ENCODE results near the gene P2RX5. TPM values are rescaled to one million over a fixed set of nuclear protein-coding genes. Genes with fewer than 3 reads are reported as not detected.

P2RX5 gene
- polyA plus RNA-seq, 5 donors = 0.12 to 1.8 (median 0.24) TPM; not detected in 1

DNA sequence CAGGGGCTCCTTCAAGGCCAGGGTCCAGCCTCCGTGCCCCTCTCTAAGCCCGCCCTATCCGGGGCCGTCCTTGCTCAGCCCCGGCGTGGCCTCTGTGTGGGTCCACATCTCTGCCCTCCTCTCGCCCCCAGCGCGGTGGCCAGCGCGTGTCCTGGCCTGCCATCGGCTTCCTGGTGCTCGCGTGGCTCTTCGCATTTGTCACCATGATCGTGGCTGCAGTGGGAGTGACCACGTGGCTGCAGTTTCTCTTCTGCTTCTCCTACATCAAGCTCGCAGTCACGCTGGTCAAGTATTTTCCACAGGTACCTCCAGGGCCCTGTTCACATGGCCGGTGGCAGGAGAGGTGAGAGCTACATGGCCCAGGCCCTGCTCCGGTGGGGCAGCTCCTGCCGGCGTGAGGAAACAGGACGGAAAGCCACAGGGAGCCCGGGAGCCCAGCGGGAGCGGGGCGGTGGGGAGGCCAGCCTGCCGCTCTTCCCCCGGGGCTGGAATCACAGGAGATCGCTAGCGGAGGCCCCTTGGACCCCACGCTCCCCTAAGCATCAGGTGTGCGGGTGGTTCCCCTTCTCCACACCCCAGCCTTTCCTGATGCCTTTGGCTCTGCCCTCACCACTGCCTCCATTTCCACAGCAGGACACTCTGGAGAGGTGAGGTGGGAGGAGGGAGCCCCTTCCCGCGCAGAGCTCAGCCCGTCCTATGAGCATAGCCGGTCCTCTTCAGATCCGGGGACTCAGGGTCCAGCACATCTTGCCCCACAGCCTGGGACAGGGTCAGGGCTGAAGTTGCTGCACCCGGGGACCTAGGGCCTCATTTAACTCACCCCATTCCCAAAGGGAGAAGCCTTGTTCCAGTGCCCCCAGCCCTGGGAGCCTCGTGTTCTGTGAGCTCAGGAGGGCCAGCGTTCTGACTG lies 37.8 kb downstream of the P2RX5 start:
- DNase-seq = no peak

DNA sequence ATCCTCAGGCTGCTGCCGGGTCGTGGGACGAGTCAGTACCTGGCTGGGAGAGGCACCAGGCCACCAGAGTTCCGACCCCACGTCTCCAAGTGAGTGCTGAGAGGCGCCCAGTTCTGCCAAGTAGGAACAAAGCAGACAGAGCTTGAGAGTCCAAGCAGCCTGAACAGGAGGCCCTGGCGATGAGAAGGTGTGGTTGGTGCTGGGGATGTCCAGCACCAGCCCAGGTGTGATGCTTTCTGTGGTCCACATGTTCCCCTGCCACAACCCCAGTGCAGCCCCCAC lies 38.4 kb downstream of the P2RX5 start:
- DNase-seq = no peak

DNA sequence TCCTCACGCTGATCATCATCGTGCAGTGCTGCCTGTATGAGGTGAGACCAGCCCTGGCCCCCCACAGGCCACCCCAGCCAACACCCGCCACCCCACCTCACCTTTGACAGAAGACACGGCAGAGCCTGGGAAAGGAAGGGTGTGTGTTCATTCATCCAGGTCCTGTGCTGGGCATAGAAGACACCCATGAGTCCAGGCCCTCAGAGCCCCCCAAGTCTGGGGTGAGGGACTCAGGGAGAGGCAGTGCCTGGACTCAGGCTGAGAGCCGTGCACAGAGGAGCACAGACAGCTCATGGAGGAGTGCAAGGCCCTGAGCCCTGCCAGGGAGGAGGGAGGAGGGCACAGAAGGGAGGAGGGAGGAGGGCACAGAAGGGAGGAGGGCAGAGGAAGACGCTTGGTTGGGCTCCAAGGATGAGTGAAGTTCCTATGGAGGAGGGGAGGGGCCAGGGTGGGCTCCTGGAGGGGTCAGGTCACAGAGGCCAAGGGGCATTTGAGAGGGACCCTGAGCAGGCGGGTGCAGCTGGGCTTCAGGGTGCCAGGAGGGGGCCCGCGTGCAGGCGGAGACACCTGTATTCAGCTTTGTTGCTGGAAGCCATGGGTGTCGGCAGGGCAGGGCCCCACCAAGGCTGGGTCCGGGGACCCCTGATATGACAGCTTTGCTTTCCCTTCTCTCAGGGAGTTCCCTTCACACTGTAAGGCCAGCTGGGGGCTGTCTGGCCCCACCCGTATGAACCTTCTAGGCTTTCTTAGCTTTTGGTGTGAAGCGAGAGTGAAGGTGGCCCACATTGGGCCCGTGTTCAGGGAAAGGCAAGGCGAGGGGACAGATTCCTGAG lies 39.0 kb downstream of the P2RX5 start:
- no peak for DNase-seq

DNA sequence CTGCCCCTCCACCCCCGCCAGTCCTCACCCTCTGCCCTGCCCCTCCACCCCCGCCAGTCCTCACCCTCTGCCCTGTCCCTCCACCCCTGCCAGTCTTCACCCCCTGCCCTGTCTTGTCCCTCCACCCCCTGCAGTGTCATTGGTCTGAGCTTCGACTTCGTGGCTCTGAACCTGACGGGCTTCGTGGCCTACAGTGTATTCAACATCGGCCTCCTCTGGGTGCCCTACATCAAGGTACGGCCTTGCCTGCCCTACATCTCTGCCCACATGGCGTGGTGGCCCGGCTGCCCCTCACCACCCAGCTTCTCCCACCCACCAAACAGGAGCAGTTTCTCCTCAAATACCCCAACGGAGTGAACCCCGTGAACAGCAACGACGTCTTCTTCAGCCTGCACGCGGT lies 39.6 kb downstream of the P2RX5 start:
- DNase-seq = no peak

DNA sequence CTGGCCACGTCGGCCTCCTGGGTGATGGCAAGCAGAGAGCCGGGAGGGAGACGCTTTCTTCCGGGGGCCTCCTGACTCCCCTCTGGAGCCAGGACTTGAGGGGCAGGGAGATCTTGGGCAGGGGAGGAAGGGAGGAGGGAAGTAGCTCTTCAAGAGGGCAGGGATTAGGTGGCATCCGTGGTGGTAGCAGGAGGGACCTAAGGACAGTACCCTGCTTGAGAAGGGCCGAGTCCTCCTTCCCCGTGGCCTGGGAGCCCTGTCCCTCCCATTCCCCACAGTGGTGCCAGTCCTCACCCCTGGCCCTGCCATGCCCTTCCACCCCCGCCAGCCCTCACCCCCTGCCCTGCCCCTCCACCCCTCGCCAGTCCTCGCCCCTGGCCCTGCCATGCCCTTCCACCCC lies 40.2 kb downstream of the P2RX5 start:
- DNase-seq = no peak

DNA sequence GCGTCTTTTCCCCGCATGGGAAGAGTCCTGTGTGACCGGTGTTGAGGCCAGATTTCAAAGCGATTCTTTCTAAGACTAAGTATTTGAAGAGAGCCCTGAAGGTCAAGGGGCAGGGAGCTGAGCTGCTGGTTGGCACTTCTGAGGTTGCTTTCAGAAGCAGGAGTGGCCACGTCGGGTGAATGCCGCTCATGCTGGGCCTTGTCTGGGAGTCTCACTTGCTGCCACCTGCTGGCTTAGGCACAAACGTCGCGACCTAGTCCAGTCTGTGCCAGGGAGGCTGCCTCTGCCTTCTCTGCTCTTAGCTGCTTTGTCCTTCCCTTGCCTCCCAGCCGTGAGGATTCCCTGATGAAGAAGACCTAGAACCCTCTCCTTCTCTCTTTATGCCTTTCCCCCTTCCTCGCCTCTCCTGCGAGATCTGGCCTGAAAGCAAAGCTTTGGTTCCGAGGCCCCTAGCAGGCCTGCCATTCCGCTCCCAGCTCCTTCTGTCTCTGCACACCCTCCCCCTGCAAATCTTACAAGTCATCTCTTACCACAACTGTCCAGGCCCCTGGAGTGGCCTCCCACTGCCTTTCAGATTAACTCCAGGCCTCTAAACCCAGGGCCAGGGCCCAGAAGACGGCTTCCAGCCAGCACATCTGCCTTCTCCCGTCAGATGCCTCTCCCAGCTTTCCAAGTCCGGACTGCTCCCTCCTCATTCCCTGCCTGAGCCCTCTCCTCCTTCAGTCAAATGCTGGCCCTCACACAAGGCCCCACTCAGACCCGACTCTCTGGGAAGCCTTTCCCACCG lies 48.0 kb downstream of the P2RX5 start:
- DNase-seq = peak in 1 of 2 donors; percentile 52

DNA sequence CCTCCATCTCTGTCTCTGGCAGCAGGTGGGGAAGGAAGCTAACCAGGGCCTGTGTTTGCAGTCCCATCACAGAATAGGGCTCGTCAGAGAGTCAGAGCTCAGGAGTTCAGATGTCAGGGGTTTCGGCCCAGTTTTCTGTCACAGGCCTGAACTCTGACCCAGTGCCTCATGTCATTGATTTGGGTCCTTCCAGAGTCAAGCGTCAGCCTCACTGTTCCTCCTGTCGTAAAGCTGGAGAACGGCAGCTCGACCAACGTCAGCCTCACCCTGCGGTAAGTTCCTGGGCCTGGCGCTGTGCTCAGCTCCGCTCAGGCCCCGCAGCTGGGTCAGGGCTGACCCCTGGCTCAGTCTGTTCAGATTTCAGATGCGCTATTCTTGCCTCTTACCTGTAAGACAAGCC lies 48.7 kb downstream of the P2RX5 start:
- DNase-seq = no peak

DNA sequence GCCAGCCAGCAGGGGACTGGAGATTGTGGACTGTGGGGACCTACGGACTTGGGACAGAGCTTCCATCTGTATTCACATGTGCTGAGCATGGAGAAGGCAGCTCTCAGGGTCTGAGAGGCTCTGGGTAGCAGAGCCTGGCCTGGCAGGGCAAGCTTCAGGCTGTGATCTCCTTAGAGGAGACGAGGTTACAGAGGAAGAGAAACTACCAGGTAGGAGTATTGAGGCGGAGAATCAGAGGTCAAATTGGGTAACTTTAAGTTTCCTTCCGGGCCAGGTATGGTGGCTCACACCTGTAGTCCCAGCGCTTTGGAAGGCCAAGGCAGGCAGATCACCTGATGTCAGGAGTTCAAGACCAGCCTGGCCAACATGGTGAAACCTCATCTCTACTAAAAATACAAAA lies 50.6 kb downstream of the P2RX5 start:
- DNase-seq = no peak

DNA sequence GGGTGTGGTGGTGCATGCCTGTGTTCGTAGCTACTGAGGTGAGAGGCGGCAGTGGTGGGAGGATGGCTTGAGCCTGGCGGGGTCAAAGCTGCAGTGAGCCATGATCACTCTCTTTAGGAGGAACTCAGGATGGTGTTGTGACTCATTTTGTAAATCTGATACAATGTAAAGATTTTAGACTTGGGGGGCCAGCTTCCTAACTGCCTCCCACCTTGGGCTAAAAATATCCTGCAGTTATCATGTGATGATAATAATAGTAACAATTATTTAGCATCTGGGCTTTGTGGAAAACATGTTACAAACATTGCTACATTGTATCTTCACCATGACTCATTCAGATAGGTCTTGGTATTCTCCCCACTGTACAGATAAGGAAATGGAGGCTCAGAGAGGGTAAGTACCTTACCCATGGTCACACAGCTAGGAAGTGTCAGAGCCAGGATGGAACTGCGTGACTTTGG lies 52.0 kb downstream of the P2RX5 start:
- no peak for DNase-seq

DNA sequence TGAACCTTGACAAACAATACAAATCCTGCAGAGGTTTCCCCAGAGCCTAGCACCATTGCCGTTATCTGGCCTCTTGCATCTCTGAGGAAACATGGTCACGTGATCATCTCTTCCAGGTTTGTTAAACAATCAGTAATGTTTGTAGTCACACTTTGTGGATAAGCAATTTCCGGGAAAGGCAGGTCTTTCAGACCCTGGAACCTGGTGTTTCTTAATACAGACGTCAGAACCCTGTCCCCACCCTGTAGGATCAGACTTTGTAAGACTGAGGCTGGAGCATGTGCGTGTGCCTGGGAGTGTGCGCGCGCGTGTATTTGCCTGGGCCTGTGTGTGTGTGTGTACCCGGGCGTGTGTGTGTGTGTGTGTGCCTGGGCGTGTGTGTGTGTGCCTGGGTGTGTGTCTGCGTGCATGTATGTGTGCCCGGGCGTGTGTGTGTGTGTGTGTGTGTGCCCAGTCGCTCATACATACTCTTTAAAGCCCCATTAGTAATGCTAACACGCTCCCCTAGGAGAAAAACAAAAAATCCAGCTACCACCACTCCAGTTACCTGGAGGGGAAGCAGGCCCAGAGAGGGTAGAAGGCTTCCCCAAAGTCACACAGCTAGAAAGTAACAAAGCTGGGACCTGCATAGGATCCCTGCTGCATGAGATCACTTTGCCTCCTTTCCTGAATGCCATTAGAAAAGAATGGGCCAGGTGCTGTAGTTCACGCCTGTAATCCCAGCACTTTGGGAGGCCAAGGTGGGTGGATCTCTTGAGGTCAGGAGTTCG lies 54.1 kb downstream of the P2RX5 start:
- no peak for DNase-seq

DNA sequence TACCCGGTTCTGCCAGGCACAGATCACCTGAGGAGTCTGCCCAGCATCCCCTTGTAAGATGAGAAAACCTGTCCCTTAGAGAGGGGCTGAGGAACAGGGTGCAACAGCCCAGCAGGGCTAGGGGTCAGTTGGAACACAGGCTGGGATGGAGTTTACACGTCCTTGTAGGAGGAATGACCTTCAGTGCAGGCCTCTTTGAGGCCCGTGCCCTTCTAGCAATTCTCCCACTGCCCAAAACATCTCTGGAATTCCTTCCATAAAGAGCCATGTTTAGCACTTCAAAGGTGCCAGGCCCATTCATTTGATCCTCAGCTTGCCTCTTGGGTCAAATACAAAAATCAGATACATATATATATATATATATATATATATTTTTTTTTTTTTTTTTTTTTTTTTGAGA lies 54.9 kb downstream of the P2RX5 start:
- no peak for DNase-seq

DNA sequence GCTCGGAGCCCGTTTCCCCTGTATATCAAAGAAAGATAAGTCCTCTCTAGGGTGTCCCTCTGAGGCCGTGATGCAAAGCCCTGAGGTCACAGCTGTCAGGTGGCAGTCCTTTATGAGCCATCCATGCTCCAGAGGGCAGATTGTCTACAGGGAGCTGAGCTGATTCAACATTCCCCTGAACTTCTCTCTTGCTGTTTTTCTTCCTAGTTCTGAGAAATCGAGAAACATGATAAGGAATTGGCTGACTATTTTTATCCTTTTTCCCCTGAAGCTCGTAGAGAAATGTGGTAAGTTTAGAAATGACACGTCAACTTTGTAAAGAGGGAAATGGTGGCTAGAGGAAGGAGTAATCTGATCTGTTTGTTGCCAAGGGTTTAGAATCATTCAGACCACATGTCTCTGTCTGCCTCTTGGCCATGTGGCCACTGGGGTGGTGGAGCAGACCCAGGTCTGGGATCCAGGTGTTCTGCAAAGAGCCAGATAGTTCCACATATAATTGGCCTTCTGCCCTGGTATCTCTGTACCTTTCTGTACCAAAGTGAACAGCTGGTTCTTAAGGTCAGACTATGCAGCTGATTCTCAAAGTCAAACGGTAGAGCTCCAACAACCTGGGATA lies 55.9 kb downstream of the P2RX5 start:
- DNase-seq = no peak

DNA sequence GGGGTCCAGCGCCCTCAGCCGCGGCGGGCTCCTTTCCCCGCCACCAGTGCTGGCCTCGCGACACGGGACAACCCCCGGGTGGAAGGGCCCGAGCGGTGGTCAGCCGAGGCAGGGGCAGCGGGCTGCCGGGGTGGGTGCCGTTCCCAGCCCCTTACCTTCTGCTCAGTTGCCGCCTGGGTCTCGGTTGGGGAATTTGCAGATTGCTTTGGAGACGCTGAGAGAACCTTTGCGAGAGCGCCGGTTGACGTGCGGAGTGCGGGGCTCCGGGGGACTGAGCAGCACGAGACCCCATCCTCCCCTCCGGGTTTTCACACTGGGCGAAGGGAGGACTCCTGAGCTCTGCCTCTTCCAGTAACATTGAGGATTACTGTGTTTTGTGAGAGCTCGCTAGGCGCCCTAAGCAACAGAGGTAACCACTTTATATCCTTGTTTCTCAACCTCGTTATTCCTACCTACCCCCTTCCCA lies 59.0 kb downstream of the P2RX5 start:
- no peak for DNase-seq

DNA sequence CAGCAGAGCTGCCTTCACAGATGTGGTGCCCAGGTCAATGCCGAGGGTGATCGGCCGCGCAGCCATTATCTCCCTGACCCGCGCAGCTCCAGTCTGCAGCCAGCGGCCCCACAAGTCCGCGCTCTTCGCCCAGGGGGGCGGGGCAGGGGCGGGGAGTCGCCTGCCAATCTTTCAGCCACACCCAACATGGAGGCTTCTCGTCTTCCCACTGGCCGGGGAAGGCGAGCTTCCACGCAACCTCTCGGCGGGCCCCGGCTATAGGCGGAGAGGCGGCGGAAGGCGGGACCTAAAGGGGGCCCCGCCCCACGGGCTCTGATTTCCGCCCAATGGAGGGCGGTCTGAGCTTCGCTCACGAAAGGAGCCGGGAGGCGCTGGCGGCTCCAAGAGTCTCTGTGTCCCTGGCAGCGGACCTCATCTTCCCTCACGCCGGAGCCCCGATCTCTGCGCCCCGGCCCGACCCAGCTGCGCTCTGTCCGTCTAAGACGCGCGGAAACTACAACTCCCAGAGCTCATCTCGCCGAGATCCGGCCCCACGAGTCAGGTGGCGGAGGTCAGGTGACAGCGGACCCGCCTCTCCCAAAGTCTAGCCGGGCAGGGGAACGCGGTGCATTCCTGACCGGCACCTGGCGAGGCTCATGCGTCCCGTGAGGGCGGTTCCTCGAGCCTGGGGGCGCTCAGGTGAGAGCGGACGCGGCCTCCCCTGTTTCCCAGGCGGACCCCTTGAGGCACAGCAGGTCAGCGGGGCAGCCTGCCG lies 59.6 kb downstream of the P2RX5 start, which contains the start of the genes CTNS and SHPK:
TSS of gene CTNS (plus strand) at position 607 of the 754 bp plus-strand sequence. CDS start 3,447 bp downstream, outside the sequence.
TSS of gene SHPK (minus strand) at position 97 of the 754 bp plus-strand sequence. CDS start at position 66, 31 bp downstream.
- DNase-seq = peak; percentile 95 to 96

DNA sequence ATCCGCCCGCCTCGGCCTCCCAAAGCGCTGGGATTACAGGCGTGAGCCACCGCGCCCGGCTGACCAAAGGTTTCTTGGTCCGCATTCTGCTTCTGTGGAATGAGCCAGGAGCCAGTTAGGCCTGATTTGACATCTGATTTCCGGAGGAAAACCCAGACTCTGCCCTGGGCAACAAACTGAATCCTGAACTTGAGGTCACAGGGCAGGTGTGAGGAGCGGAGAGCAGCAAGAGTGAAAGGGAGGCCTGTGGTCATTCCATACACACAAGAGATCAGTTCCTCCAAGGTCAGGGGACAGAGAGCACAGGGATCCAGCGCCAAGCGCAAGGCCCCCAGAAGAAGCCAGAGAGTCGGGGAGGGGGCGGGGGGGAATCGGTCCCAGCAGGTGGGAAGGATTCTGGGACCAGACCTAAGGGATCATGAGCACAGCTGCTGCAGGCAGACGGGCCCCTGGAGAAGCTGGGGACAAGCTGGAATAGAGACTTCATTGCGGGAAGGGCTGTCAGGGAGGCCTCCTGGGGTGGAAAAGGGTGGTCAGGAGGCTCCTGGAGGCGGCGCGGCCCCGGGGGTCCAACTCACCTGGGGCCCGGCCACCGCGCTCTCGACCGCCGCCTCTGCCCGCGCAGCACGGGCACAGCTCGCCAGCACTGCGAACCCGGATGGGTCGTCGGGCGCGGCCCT lies 60.3 kb downstream of the P2RX5 start:
- DNase-seq = no peak

DNA sequence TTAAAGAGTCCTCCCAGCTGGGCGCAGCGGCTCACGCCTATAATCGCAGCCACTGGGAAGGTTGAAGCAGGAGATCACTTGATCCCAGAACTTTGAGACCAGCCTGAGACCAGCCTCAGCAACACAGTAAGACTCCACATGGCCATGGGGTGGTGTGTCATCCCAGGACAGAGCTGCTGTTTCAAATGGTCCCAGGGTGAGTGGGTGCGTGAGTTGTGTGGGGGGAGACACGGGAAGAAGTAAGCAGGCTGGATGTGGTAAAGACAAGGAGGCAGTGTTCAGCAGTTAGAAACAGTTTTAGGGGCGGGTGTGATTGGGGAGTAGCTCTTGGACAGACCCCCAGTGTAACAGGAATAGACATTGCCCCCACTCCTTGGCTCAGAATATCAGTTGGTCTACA lies 63.7 kb downstream of the P2RX5 start:
- no peak for DNase-seq

DNA sequence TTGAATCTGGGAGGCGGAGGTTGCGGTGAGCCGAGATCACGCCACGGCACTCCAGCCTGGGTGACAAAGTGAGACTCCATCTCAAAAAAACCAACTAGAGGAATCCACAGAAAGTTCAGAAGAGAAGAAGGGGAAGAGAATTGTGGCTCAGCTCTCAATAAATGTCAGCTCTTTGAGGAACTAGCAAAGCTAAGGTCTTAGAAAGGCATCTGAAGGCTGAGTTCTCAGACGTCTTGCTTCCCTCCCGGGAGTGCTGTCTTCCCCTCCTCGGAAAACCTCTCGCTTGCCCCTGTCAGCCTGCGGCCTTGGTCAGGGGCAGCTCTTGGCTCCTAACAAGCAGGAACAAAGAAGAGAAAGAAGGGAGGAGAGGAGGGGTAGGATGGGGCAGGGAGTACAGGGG lies 65.2 kb downstream of the P2RX5 start:
- no peak for DNase-seq

DNA sequence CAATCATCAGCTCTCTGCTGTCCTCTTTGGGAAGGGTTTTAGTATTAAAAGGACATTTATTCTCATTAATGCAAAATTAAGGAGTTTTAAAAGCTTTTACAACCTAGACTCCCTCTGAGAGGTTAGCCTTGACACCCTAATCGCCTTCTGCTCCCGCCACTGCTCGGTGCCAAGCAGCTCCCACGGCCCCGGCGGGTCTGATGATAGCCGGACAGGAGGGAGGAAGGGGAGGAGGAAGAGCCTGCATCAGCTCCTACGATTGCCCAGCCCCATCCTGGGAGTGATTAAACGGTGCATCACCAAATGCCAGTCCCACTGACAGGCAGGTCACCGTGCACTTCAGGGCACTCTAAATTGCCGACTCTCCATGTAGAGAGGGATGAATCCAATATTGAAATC lies 68.2 kb downstream of the P2RX5 start:
- DNase-seq = no peak
